WTC11 (cell line): ENCODE results near the gene SSC5D. TPM values are rescaled to one million over a fixed set of nuclear protein-coding genes. Genes with fewer than 3 reads are reported as not detected.

Experiments
- ATAC-seq: fragments of 200-7000 bp; cut with Tn5 transposase; 2 replicates; pipeline ENCODE4 v1.10.0; 2021; ENCODE audit warnings: mild to moderate bottlenecking, moderate library complexity
- CTCF ChIA-PET: fragments of 300-600 bp; sonication (Branson Sonifier 250); formaldehyde crosslinking; loops from one replicate; lab custom pipeline; 2021; ENCODE audit warnings: antibody characterized with exemption; lab: Charles Lee
- POLR2A ChIA-PET: fragments of 350-600 bp; sonication (Branson Sonifier 250); formaldehyde crosslinking; loops from one replicate; lab custom pipeline; 2021; ENCODE audit warnings: antibody characterized with exemption; lab: Charles Lee
- DNase-seq: peaks from one replicate; pipeline ENCODE4 v3.0.0; 2021; ENCODE audit warnings: low spot score
- H3K27ac Mint-ChIP-seq: 2 replicates; pipeline ENCODE4 v1.8.0; 2021; ENCODE audit warnings: mixed read lengths
- H3K27me3 Mint-ChIP-seq: 2 replicates; pipeline ENCODE4 v1.8.0; 2021; ENCODE audit warnings: low read depth, mild to moderate bottlenecking, moderate library complexity, mixed read lengths
- H3K36me3 Mint-ChIP-seq: 2 replicates; pipeline ENCODE4 v1.8.0; 2021; ENCODE audit warnings: mixed read lengths
- H3K4me1 Mint-ChIP-seq: 2 replicates; pipeline ENCODE4 v1.8.0; 2022; ENCODE audit warnings: mixed read lengths
- H3K4me3 Mint-ChIP-seq: 2 replicates; pipeline ENCODE4 v1.8.0; 2021; ENCODE audit warnings: mild to moderate bottlenecking, moderate library complexity, mixed read lengths
- H3K9me3 Mint-ChIP-seq: 2 replicates; pipeline ENCODE4 v1.8.0; 2021; ENCODE audit warnings: mixed read lengths
- ATF3 ChIP-seq: sonication (generic); formaldehyde crosslinking; conservative IDR thresholded peaks from 2 replicates; pipeline ENCODE4 v1.8.1; 2022; ENCODE audit warnings: mild to moderate bottlenecking, missing genetic modification reagents
- CREB1 ChIP-seq: sonication (generic); formaldehyde crosslinking; IDR thresholded peaks from 2 replicates; pipeline ENCODE4 v1.8.0; 2023; ENCODE audit warnings: mild to moderate bottlenecking, missing genetic modification reagents
- ELF4 ChIP-seq: sonication (generic); formaldehyde crosslinking; IDR thresholded peaks from 2 replicates; pipeline ENCODE4 v1.8.1; 2022; ENCODE audit warnings: low read depth, mild to moderate bottlenecking, moderate library complexity, missing genetic modification reagents
- ESRRA ChIP-seq: sonication (generic); formaldehyde crosslinking; IDR thresholded peaks from 2 replicates; pipeline ENCODE4 v1.8.1; 2022; ENCODE audit warnings: mild to moderate bottlenecking, missing genetic modification reagents, borderline replicate concordance
- FOXK1 ChIP-seq: sonication (generic); formaldehyde crosslinking; IDR thresholded peaks from 2 replicates; pipeline ENCODE4 v1.8.0; 2022; ENCODE audit warnings: mild to moderate bottlenecking, moderate library complexity, missing genetic modification reagents
- HMGXB4 ChIP-seq: sonication (generic); formaldehyde crosslinking; IDR thresholded peaks from 2 replicates; pipeline ENCODE4 v1.8.1; 2023; ENCODE audit warnings: mild to moderate bottlenecking, moderate library complexity, missing genetic modification reagents
- IRF2 ChIP-seq: sonication (generic); formaldehyde crosslinking; IDR thresholded peaks from 2 replicates; pipeline ENCODE4 v1.8.0; 2022; ENCODE audit warnings: low read depth, missing genetic modification reagents, borderline replicate concordance
- JUN ChIP-seq: sonication (generic); formaldehyde crosslinking; IDR thresholded peaks from 2 replicates; pipeline ENCODE4 v1.8.0; 2023; ENCODE audit warnings: mild to moderate bottlenecking, missing genetic modification reagents
- NFYB ChIP-seq: sonication (generic); formaldehyde crosslinking; conservative IDR thresholded peaks from 2 replicates; pipeline ENCODE4 v1.8.0; 2022; ENCODE audit warnings: low read depth, missing genetic modification reagents
- NR2C2 ChIP-seq: sonication (generic); formaldehyde crosslinking; IDR thresholded peaks from 2 replicates; pipeline ENCODE4 v1.8.0; 2022; ENCODE audit warnings: mild to moderate bottlenecking, missing genetic modification reagents
- SOX15 ChIP-seq: fragments of 250-450 bp; sonication (Bioruptor Pico); IDR thresholded peaks from 2 replicates; pipeline ENCODE4 v1.9.0; 2021; ENCODE audit warnings: mild to moderate bottlenecking
- TCF7 ChIP-seq: sonication (generic); formaldehyde crosslinking; IDR thresholded peaks from 2 replicates; pipeline ENCODE4 v1.8.0; 2022; ENCODE audit warnings: mild to moderate bottlenecking, low read depth, missing genetic modification reagents, moderate library complexity
- ZNF121 ChIP-seq: sonication (generic); formaldehyde crosslinking; IDR thresholded peaks from 2 replicates; pipeline ENCODE4 v1.8.0; 2023; ENCODE audit warnings: missing genetic modification reagents
- ZNF263 ChIP-seq: sonication (generic); formaldehyde crosslinking; IDR thresholded peaks from 2 replicates; pipeline ENCODE4 v1.8.1; 2022; ENCODE audit warnings: low read depth, mild to moderate bottlenecking, moderate library complexity, missing genetic modification reagents
- total RNA-seq: library from RNA; stranded (reverse); gene quantifications from 3 replicates; pipeline ENCODE4 v1.2.3, GENCODE V29; 2021
- TF ChIP-seq, protein P1 (sequence below): sonication (generic); formaldehyde crosslinking; IDR thresholded peaks from 2 replicates; pipeline ENCODE4 v1.8.1; 2022; ENCODE audit warnings: mild to moderate bottlenecking, missing genetic modification reagents, moderate library complexity, borderline replicate concordance
- TF ChIP-seq, protein P2 (sequence below): sonication (generic); formaldehyde crosslinking; IDR thresholded peaks from 2 replicates; pipeline ENCODE4 v1.8.0; 2023; ENCODE audit warnings: mild to moderate bottlenecking, missing genetic modification reagents
- TF ChIP-seq, protein P3 (sequence below): sonication (generic); formaldehyde crosslinking; IDR thresholded peaks from 2 replicates; pipeline ENCODE4 v1.8.1; 2023; ENCODE audit warnings: mild to moderate bottlenecking, missing genetic modification reagents, moderate library complexity
- TF ChIP-seq, protein P4 (sequence below): sonication (generic); formaldehyde crosslinking; IDR thresholded peaks from 2 replicates; pipeline ENCODE4 v1.8.0; 2023; ENCODE audit warnings: missing genetic modification reagents
- TF ChIP-seq, protein P5 (sequence below): sonication (generic); formaldehyde crosslinking; IDR thresholded peaks from 2 replicates; pipeline ENCODE4 v1.8.1; 2022; ENCODE audit warnings: mild to moderate bottlenecking, moderate library complexity, missing genetic modification reagents

SSC5D gene
- total RNA-seq, 1 experiment from 2014 or later: 2.9 TPM

DNA sequence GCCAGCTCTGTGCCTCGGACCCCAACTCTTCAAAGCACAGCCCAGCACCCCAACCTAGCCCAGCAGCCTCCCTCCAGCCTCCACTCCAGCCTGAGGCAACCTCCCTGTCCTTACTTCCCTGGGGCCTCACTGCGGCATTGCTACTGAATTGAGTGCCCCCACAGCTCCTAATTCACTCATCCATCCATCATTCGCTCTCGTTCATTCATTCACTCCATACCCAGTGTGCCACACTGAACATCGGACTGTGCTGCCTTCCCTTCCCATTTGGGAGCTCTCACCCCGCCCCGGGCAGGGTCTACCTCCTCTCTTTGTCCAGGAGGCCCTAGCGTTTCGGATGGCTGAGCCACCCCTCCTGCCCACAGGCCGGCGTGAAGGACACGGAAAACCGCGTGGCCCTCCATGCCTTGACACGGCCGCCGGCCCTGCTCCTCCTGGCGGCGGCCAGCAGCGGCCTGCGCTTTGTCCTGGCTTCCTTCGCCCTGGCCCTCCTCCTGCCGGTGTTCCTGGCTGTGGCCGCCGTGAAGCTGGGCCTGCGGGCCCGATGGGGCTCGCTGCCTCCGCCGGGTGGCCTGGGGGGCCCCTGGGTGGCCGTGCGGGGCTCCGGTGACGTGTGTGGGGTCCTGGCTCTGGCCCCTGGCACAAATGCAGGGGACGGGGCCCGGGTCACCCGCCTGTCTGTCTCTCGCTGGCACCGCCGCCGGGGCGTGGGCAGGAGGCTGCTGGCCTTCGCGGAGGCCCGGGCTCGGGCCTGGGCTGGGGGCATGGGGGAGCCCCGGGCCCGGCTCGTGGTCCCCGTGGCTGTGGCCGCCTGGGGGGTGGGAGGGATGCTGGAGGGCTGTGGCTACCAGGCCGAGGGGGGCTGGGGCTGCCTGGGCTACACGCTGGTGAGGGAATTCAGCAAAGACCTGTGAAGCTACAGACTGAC, 1.9 kb upstream of the SSC5D start:
- H3K27me3 Mint-ChIP-seq: no peaks in the 10 kb centered on the region
- peaks cover 19% of the 10 kb centered on the region for H3K4me1 Mint-ChIP-seq
- DNase-seq: no peak
- CTCF ChIA-PET: interaction anchor here (0.9 to 13.5 kb wide), 7 partner anchors 18 to 340 kb away, joined by 3 to 96 read pairs (median 4); partner anchors contain the start of gene ISOC2
- peak overlapping the region; percentile 82 for H3K4me3 Mint-ChIP-seq
- no peaks in the 10 kb centered on the region for H3K36me3 Mint-ChIP-seq
- TF ChIP-seq NR2C2 (CRISPR knock-in tag) (0 out of 2 replicates have a peak, but pooled peaks have one; percentile 27), TCF7 (CRISPR knock-in tag) (no peak)
- TF ChIP-seq, protein P1, sequence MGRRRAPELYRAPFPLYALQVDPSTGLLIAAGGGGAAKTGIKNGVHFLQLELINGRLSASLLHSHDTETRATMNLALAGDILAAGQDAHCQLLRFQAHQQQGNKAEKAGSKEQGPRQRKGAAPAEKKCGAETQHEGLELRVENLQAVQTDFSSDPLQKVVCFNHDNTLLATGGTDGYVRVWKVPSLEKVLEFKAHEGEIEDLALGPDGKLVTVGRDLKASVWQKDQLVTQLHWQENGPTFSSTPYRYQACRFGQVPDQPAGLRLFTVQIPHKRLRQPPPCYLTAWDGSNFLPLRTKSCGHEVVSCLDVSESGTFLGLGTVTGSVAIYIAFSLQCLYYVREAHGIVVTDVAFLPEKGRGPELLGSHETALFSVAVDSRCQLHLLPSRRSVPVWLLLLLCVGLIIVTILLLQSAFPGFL (CRISPR knock-in tag): no peak
- TF ChIP-seq, protein P2, sequence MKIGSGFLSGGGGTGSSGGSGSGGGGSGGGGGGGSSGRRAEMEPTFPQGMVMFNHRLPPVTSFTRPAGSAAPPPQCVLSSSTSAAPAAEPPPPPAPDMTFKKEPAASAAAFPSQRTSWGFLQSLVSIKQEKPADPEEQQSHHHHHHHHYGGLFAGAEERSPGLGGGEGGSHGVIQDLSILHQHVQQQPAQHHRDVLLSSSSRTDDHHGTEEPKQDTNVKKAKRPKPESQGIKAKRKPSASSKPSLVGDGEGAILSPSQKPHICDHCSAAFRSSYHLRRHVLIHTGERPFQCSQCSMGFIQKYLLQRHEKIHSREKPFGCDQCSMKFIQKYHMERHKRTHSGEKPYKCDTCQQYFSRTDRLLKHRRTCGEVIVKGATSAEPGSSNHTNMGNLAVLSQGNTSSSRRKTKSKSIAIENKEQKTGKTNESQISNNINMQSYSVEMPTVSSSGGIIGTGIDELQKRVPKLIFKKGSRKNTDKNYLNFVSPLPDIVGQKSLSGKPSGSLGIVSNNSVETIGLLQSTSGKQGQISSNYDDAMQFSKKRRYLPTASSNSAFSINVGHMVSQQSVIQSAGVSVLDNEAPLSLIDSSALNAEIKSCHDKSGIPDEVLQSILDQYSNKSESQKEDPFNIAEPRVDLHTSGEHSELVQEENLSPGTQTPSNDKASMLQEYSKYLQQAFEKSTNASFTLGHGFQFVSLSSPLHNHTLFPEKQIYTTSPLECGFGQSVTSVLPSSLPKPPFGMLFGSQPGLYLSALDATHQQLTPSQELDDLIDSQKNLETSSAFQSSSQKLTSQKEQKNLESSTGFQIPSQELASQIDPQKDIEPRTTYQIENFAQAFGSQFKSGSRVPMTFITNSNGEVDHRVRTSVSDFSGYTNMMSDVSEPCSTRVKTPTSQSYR (CRISPR knock-in tag): no peak
- TF ChIP-seq, protein P3, sequence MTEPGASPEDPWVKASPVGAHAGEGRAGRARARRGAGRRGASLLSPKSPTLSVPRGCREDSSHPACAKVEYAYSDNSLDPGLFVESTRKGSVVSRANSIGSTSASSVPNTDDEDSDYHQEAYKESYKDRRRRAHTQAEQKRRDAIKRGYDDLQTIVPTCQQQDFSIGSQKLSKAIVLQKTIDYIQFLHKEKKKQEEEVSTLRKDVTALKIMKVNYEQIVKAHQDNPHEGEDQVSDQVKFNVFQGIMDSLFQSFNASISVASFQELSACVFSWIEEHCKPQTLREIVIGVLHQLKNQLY: no peak
- TF ChIP-seq, protein P4, sequence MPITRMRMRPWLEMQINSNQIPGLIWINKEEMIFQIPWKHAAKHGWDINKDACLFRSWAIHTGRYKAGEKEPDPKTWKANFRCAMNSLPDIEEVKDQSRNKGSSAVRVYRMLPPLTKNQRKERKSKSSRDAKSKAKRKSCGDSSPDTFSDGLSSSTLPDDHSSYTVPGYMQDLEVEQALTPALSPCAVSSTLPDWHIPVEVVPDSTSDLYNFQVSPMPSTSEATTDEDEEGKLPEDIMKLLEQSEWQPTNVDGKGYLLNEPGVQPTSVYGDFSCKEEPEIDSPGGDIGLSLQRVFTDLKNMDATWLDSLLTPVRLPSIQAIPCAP (CRISPR knock-in tag): no peak
- TF ChIP-seq, all 79 proteins: peak for 1
- POLR2A ChIA-PET: interaction anchor here (0.5 to 1.3 kb wide), 4 partner anchors 10 to 121 kb away, joined by 4 to 5 read pairs (median 4); partner anchors contain the start of gene ZNF628
- no peak for ATAC-seq
- H3K27ac Mint-ChIP-seq: peak overlapping the region; percentile 87
- no peaks in the 10 kb centered on the region for H3K9me3 Mint-ChIP-seq

DNA sequence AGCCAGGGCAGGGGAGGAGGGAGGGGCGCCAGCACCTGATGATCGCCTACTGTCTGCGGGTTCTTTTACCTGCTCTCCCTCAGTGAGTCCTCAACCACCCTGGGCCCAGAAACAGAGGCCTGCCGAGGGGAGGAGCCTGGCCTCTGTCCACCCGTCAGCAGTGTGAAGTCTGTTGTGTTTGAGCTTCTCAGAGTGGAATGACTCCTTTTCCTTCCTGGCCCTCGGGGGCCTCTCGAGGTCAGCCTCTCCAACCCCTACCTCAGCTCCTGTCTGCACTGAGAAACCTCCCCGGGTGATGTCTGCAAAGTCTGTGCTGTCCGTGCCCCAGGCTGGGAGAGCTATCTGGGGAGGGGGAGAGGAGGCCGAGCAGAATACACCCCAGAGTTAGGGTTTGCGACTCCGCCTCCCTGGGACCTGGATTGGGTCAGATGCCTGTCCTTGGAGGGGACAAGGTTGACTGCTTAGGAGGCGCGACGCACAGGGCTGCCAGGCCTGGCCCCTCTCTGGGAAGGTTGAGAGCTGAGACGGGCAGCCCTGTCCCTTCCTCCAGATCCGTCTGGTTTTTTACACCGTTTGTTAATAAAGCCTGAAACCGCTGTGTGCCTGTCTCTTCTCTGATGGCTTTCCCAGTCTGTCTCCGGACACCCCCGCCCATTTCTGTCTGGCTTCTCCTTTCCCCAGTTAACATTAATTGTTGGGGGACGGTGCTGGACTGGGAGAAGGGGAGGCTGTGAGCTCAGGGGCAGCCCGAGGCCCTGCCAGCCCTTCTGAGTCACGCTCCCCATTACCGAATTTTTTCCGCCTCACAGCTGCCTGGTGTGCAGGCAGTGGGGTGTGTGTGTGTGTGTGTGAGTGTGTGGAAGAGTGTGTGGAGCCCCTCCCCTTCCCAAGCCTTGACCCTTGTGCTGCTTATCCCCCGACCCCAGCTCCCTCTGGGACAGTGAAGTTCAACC, 989 bp upstream of the SSC5D start:
- Mint-ChIP-seq H3K27ac (peak overlapping the region; percentile 9; the same call in 1 of the 2 replicates), H3K4me1 (peaks cover 19% of the 10 kb centered on the region), H3K27me3 (peaks cover 3% of the 10 kb centered on the region), H3K36me3 (no peaks in the 10 kb centered on the region), H3K9me3 (no peaks in the 10 kb centered on the region), H3K4me3 (peak overlapping the region; percentile 53)
- ChIA-PET POLR2A (interaction anchor here (0.6 to 1.3 kb wide), 5 partner anchors 11 to 580 kb away, joined by 4 to 5 read pairs (median 4); partner anchors contain the start of gene ZNF628), CTCF (interaction anchor here (0.9 to 13.5 kb wide), 7 partner anchors 17 to 341 kb away, joined by 3 to 96 read pairs (median 4); partner anchors contain the start of gene ISOC2)
- DNase-seq (no peak), ATAC-seq (peak; percentile 12)
- no peak for TF ChIP-seq ZNF263 (CRISPR knock-in tag)
- TF ChIP-seq SOX15 (CRISPR knock-in tag): no peak
- TF ChIP-seq, protein P5, sequence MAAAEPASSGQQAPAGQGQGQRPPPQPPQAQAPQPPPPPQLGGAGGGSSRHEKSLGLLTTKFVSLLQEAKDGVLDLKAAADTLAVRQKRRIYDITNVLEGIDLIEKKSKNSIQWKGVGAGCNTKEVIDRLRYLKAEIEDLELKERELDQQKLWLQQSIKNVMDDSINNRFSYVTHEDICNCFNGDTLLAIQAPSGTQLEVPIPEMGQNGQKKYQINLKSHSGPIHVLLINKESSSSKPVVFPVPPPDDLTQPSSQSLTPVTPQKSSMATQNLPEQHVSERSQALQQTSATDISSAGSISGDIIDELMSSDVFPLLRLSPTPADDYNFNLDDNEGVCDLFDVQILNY (CRISPR knock-in tag): no peak
- no peak for TF ChIP-seq ATF3 (CRISPR knock-in tag)
- no peak for TF ChIP-seq ELF4 (CRISPR knock-in tag)
- TF ChIP-seq, protein P4 (CRISPR knock-in tag): no peak
- TF ChIP-seq JUN (CRISPR knock-in tag): no peak
- no peak for TF ChIP-seq ESRRA (CRISPR knock-in tag)
- TF ChIP-seq IRF2 (CRISPR knock-in tag): no peak
- no peak for TF ChIP-seq CREB1 (CRISPR knock-in tag)
- no peak for TF ChIP-seq ZNF121 (CRISPR knock-in tag)
- no peak for TF ChIP-seq NFYB
- TF ChIP-seq, protein P1 (CRISPR knock-in tag): no peak
- no peak for TF ChIP-seq HMGXB4 (CRISPR knock-in tag)
- no peak for TF ChIP-seq FOXK1 (CRISPR knock-in tag)
